NB4 (cell line): ENCODE measurements around the gene NEMP2.

Experiments used
- CTCF ChIP-seq: IDR thresholded peaks from one replicate; pipeline ENCODE4 v1.5.1; 2012; ENCODE audit warnings: low read depth, low read length
- POLR2A ChIP-seq: IDR thresholded peaks from 2 replicates; pipeline ENCODE4 v1.6.1; 2011; ENCODE audit warnings: mild to moderate bottlenecking; ENCODE audit not compliant: insufficient read length; ENCODE audit errors: extremely low read depth

GRCh38 chr2:190546734-190547133 lies 12.2 kb upstream of the NEMP2 start:
- TF ChIP-seq CTCF (no peak), POLR2A (no peak)
